ENCODE data around the gene SLC44A1. TPM values are rescaled to one million over a fixed set of nuclear protein-coding genes. Genes with fewer than 3 reads are reported as not detected.
A peak's percentile ranks its signal among the peaks of the same experiment; 100 is the strongest.

Gene SLC44A1
- total RNA-seq, 1 donor from 2014 or later = 69.7 TPM

- Mint-ChIP-seq H3K9me3 (ENCODE audit: unreplicated experiment) (no peaks in the 10 kb centered on the region), H3K4me1 (ENCODE audit: unreplicated experiment) (peaks cover 24% of the 10 kb centered on the region), H3K4me3 (ENCODE audit: unreplicated experiment) (peak overlapping the region; percentile 91), H3K36me3 (ENCODE audit: low read depth, unreplicated experiment) (no peaks in the 10 kb centered on the region), H3K27ac (ENCODE audit: unreplicated experiment) (peak overlapping the region; percentile 61), H3K27me3 (ENCODE audit: unreplicated experiment) (peaks cover 5% of the 10 kb centered on the region)
- TF ChIP-seq CTCF (IDR thresholded peaks at IDR 0.05; ENCODE audit: unreplicated experiment) = no peak
- no peak for DNase-seq (ENCODE audit: low spot score)
Measured at GRCh38 chr9:105447386-105447813, 202.9 kb downstream of the SLC44A1 start.

DNA sequence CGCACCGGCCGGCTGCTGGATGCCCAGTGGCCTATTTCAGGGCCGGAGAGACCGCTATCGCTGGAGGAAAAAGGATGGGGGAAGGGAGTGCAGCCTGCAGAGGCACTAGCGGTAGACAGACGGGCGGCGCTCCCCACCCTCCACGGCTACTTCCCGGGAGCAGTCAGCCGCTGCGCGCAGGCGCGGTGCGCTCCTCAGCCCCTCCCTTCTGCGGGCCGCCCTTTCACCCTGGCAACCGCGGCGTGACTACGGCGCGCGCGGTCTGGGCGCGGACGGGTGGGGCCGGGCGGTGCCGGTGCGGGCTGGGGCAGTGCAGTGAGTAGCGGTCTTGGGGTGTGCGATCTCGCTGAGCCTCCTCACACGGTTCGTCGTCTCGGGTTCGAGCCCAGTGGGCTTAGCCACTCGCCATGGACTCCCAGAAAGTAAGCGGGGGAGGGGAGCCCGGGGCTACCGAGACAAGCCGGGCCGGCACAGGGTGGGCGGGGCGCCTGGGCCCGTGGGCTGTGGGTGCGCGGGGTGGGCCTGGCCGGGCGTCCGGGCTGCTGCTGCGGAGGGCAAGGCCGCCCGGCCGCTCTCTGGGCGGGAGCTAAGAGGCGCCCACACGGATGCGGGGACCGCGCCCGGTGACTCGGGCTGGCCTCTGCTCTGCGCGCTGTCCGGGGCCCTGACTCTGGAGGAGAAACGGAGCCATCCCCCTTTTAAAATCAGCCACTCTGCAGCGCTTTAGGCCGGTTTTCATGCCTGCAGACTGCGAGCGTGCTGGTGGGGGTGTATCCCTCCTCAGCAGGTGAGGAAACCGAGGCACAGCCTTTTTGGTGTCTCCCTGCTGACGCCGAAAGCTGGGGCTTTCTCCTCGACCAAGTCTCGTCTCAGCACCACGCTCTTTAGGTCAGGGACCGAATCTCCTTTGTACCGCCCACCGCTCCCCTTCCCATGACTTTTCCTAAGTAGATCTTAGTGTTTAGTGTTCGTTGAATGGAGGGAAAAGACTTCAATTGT, 203.7 kb downstream of the SLC44A1 start, which contains the start of gene FSD1L:
Gene FSD1L, plus strand, starts transcription at position 221 of the 999 bp plus-strand sequence. Its CDS starts 187 bp downstream, at position 408.
- peaks cover 28% of the 10 kb centered on the region for H3K4me1 Mint-ChIP-seq (ENCODE audit: unreplicated experiment)
- DNase-seq (ENCODE audit: low spot score) = peak; percentile 76

GRCh38 chr9:105449081-105449480, 204.6 kb downstream of the SLC44A1 start:
- Mint-ChIP-seq H3K9me3 (ENCODE audit: unreplicated experiment) (no peaks in the 10 kb centered on the region), H3K4me3 (ENCODE audit: unreplicated experiment) (peak overlapping the region; percentile 96), H3K27ac (ENCODE audit: unreplicated experiment) (peak overlapping the region; percentile 53), H3K27me3 (ENCODE audit: unreplicated experiment) (peaks cover 5% of the 10 kb centered on the region), H3K4me1 (ENCODE audit: unreplicated experiment) (peaks cover 28% of the 10 kb centered on the region), H3K36me3 (ENCODE audit: low read depth, unreplicated experiment) (no peaks in the 10 kb centered on the region)
- TF ChIP-seq CTCF (IDR thresholded peaks at IDR 0.05; ENCODE audit: unreplicated experiment) = no peak
- DNase-seq (ENCODE audit: low spot score) = no peak

More for the DNA sequence above, 203.7 kb downstream of the SLC44A1 start, which contains the start of gene FSD1L:
- Mint-ChIP-seq H3K36me3 (ENCODE audit: low read depth, unreplicated experiment) (no peaks in the 10 kb centered on the region), H3K27ac (ENCODE audit: unreplicated experiment) (peak within 1 kb of the TSS; percentile 61), H3K4me3 (ENCODE audit: unreplicated experiment) (peak within 1 kb of the TSS; percentile 96), H3K27me3 (ENCODE audit: unreplicated experiment) (peaks cover 5% of the 10 kb centered on the region), H3K9me3 (ENCODE audit: unreplicated experiment) (no peaks in the 10 kb centered on the region)
- TF ChIP-seq CTCF (IDR thresholded peaks at IDR 0.05; ENCODE audit: unreplicated experiment) = no peak

GRCh38 chr9:105452185-105452584, 207.7 kb downstream of the SLC44A1 start:
- DNase-seq (ENCODE audit: low spot score) = no peak
- H3K36me3 Mint-ChIP-seq (ENCODE audit: low read depth, unreplicated experiment) = peaks cover 3% of the 10 kb centered on the region

More at GRCh38 chr9:105452185-105452584, 207.7 kb downstream of the SLC44A1 start:
- Mint-ChIP-seq H3K27me3 (ENCODE audit: unreplicated experiment) (peaks cover 5% of the 10 kb centered on the region), H3K27ac (ENCODE audit: unreplicated experiment) (no peak overlapping the region), H3K4me3 (ENCODE audit: unreplicated experiment) (no peak overlapping the region), H3K9me3 (ENCODE audit: unreplicated experiment) (no peaks in the 10 kb centered on the region), H3K4me1 (ENCODE audit: unreplicated experiment) (peaks cover 28% of the 10 kb centered on the region)
- TF ChIP-seq CTCF (IDR thresholded peaks at IDR 0.05; ENCODE audit: unreplicated experiment) = no peak

Data from endothelial cell (in vitro differentiated cells).